AG09319 (cell line): ENCODE data around the gene MID1IP1.

ENCODE experiments used
- DNase-seq: peaks from one replicate; pipeline ENCODE4 v3.0.0-alpha.2; 2010; ENCODE audit warnings: low read depth; ENCODE audit errors: extremely low read depth
- TF ChIP-seq, protein P1 (sequence below): IDR thresholded peaks from 2 replicates; pipeline ENCODE4 v1.5.1; 2011; ENCODE audit warnings: low read depth, mild to moderate bottlenecking, inconsistent platforms, low read length, moderate library complexity

Gene MID1IP1

DNA sequence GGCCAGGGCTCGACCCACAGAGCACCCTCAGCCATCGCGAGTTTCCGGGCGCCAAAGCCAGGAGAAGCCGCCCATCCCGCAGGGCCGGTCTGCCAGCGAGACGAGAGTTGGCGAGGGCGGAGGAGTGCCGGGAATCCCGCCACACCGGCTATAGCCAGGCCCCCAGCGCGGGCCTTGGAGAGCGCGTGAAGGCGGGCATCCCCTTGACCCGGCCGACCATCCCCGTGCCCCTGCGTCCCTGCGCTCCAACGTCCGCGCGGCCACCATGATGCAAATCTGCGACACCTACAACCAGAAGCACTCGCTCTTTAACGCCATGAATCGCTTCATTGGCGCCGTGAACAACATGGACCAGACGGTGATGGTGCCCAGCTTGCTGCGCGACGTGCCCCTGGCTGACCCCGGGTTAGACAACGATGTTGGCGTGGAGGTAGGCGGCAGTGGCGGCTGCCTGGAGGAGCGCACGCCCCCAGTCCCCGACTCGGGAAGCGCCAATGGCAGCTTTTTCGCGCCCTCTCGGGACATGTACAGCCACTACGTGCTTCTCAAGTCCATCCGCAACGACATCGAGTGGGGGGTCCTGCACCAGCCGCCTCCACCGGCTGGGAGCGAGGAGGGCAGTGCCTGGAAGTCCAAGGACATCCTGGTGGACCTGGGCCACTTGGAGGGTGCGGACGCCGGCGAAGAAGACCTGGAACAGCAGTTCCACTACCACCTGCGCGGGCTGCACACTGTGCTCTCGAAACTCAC is 3.6 kb downstream of the MID1IP1 start:
- TF ChIP-seq, protein P1, sequence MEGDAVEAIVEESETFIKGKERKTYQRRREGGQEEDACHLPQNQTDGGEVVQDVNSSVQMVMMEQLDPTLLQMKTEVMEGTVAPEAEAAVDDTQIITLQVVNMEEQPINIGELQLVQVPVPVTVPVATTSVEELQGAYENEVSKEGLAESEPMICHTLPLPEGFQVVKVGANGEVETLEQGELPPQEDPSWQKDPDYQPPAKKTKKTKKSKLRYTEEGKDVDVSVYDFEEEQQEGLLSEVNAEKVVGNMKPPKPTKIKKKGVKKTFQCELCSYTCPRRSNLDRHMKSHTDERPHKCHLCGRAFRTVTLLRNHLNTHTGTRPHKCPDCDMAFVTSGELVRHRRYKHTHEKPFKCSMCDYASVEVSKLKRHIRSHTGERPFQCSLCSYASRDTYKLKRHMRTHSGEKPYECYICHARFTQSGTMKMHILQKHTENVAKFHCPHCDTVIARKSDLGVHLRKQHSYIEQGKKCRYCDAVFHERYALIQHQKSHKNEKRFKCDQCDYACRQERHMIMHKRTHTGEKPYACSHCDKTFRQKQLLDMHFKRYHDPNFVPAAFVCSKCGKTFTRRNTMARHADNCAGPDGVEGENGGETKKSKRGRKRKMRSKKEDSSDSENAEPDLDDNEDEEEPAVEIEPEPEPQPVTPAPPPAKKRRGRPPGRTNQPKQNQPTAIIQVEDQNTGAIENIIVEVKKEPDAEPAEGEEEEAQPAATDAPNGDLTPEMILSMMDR: no peak
- no peak for DNase-seq

DNA sequence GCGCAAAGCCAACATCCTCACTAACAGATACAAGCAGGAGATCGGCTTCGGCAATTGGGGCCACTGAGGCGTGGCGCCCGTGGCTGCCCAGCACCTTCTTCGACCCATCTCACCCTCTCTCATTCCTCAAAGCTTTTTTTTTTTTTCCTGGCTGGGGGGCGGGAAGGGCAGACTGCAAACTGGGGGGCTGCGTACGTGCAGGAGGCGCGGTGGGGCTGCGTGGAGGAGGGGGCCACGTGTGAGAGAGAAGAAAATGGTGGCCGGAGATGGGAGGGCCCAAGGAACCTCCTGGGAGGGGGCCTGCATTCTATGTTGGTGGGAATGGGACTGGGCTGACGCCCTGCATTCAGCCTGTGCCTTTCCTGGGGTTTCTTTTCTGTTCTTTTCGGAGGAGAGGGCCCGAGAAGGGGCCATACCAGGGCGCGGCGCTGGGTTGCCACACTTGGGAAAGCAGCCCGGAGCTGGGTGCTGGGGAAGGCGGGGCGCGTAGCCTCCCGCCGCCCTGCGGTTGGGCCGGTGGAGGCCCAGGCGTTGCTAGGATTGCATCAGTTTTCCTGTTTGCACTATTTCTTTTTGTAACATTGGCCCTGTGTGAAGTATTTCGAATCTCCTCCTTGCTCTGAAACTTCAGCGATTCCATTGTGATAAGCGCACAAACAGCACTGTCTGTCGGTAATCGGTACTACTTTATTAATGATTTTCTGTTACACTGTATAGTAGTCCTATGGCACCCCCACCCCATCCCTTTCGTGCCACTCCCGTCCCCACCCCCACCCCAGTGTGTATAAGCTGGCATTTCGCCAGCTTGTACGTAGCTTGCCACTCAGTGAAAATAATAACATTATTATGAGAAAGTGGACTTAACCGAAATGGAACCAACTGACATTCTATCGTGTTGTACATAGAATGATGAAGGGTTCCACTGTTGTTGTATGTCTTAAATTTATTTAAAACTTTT is 4.5 kb downstream of the MID1IP1 start:
- TF ChIP-seq, protein P1: no peak; the same call in 1 of the 2 replicates
- peak; percentile 57 for DNase-seq

DNA sequence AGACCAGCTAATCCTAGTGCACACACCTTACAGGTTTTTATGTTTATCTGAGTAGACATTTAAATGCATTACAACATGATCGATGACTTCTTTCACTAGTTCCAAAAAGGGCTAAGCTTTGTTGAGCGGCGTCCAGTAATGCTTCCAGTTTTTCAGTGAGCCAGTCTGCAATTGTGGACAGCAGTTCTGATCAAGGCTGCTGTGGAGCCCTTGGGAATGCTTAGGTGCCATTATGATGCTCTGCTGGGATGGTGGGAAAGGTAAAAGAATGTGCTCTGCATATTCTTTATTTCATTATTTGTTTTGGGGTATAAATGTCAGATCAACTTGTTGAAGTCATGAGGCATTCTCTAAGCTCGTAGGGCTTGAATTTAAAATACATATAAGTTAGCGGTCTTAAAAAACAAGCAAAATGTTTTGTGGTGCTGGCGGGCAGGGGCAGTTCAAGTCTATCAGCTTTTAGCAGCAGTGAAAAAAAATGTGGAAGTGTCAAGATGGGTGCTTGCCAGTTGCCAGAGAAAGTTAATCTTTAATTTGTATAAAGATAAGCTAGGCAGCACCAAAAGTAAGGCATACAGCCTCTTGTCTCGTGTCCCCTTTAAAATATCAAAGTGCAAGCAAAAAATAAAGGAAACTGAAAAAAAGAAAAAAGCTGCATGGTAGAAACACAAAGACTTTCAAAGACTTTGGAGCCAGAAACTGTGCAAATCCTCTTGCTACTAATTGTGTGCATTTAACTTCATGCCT is 5.8 kb downstream of the MID1IP1 start:
- TF ChIP-seq, protein P1: no peak
- DNase-seq: no peak

DNA sequence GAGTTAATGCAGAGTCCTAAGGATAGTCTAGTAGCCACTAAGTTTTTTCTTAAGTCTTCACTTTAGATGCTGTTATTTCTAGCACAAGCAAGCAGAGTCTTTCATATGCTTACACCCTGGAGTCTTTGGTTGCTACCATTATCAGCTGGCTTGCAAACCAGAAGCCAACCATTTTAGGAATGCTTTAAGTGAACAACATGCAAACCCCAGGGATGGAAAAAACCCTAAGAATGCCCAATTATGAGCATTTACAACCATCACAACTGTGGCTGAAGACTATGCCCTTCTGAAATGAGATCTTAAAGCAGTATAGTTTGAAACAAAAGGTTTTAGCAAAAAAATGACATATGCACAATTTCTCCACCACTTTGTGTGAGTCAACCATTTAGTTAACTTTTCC is 6.6 kb downstream of the MID1IP1 start:
- no peak for DNase-seq
- TF ChIP-seq, protein P1: no peak

DNA sequence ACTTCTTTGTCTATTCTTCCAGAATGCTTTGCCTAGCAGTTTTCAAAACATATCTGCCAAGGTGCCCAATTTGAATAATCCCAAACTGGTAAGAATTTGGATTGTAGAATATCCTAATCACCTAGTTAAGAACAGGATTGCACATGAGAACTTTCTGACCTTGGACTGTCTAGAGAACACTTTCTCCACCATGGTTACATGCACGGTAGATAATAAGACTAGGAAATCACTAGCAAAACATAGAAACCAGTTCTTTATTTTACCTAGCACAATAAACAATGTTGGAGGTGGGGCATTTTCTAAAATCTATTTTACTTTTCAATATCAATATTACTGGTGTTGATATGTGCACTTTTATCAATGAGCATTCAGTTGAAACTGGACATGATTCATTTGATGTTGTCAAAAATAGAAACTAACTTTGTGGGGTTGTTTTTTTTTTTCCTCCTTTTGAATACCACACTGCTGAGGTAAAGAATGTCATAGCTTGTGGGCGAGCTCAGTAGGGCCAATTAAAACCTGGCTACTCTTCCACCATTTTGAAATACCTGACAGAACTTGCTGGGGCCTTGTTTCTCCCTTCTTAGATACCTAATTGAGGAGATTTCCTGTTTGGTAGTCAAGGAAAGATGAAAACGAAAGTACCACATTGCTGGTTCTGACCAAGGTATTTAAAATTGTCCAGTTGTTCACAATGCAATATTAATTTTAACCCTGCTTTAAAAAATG is 10.4 kb downstream of the MID1IP1 start:
- no peak for DNase-seq
- TF ChIP-seq, protein P1: no peak

DNA sequence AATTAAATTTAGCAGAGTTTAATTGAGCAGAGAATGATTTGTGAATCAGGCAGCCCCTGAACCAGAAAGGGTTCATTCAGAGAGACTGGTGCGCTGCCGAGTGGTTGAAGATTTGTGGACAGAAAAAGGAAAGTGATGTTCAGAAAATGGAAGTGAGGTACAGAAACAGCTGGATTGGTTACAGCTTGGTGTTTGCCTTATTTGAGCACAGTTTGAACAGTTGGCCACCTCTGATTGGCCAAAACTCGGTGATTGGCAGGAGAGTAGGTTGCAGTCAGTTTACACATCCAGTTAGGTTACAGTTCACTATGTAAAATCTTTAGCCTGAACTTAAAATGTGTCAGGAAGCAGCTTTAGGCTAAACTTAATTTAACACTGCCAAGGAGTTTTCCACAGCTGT is 14.9 kb downstream of the MID1IP1 start:
- TF ChIP-seq, protein P1: no peak
- no peak for DNase-seq
